Endothelial cell of umbilical vein (primary cell): Measurements from ENCODE around the gene CLRN3.

Experiments
- CTCF ChIP-seq, 2 donors: IDR thresholded peaks; 1 replicate in 1 of 2; 2 replicates in 1 of 2; pipeline ENCODE4 v1.5.1; 2011; ENCODE audit warnings: low read length in 2 of 2, mild to moderate bottlenecking in 2 of 2, moderate library complexity in 2 of 2, control low read depth in 1 of 2, inconsistent platforms in 1 of 2, low read depth in 1 of 2; ENCODE audit not compliant: insufficient read depth in 1 of 2; ENCODE audit errors: extremely low read depth in 1 of 2
- FOS ChIP-seq: IDR thresholded peaks from 2 replicates; pipeline ENCODE4 v1.6.1; 2011; ENCODE audit warnings: mild to moderate bottlenecking, low read length, moderate library complexity, borderline replicate concordance; ENCODE audit not compliant: insufficient read depth
- GATA2 ChIP-seq: IDR thresholded peaks from 2 replicates; pipeline ENCODE4 v1.7.0; 2011; ENCODE audit warnings: low read depth, mild to moderate bottlenecking, moderate library complexity, mixed read lengths, low read length; ENCODE audit not compliant: insufficient read length, insufficient read depth
- MAX ChIP-seq: IDR thresholded peaks from 2 replicates; pipeline ENCODE4 v1.6.1; 2011; ENCODE audit not compliant: insufficient read depth, insufficient read length
- POLR2A ChIP-seq: IDR thresholded peaks from 2 replicates; pipeline ENCODE4 v1.6.1; 2012; ENCODE audit warnings: low read depth, mild to moderate bottlenecking, control low read depth, low read length

- no peak for TF ChIP-seq CTCF (IDR thresholded peaks at IDR 0.05; ENCODE audit: extremely low read depth in 1 of 2, insufficient read depth in 1 of 2, low read depth in 1 of 2, low read length in 2 of 2)
- TF ChIP-seq MAX: no peak
- TF ChIP-seq FOS: no peak
- no peak for TF ChIP-seq GATA2
- TF ChIP-seq POLR2A: no peak
Observed at GRCh38 chr10:127907411-127908105, 14.8 kb upstream of the CLRN3 start.
